Thymus (tissue), 11 donors: Measurements from ENCODE around the gene FDX2. TPM values are rescaled to one million over a fixed set of nuclear protein-coding genes. Genes with fewer than 3 reads are reported as not detected.

Source experiments
- DNase-seq, 9 donors: peaks; one replicate each; pipeline ENCODE4 v3.0.0-alpha.2; 2013; ENCODE audit warnings: low spot score in 9 of 9, low read depth in 6 of 9, missing footprints in 1 of 9
- H3K27ac ChIP-seq, 2 donors: one replicate each; pipeline ENCODE4 v1.5.1; 2013; ENCODE audit warnings: control low read depth in 1 of 2, low read depth in 1 of 2, low read length in 1 of 2, mild to moderate bottlenecking in 1 of 2, moderate library complexity in 1 of 2
- H3K27me3 ChIP-seq, 2 donors: one replicate each; pipeline ENCODE4 v1.5.1; 2013; ENCODE audit warnings: low read length in 1 of 2; ENCODE audit not compliant: control insufficient read depth in 2 of 2, insufficient read depth in 1 of 2
- H3K36me3 ChIP-seq, 2 donors: one replicate each; pipeline ENCODE4 v1.5.1; 2013; ENCODE audit warnings: low read length in 1 of 2, mild to moderate bottlenecking in 1 of 2, moderate library complexity in 1 of 2; ENCODE audit not compliant: control insufficient read depth in 2 of 2, insufficient read depth in 2 of 2
- H3K4me1 ChIP-seq, 2 donors: one replicate each; pipeline ENCODE4 v1.5.1; 2013; ENCODE audit warnings: low read length in 2 of 2; ENCODE audit not compliant: control insufficient read depth in 2 of 2, insufficient read depth in 2 of 2
- H3K4me3 ChIP-seq, 2 donors: one replicate each; pipeline ENCODE4 v1.5.1; 2013; ENCODE audit warnings: low read length in 2 of 2, control low read depth in 1 of 2, mild to moderate bottlenecking in 1 of 2
- H3K9me3 ChIP-seq, 2 donors: one replicate each; pipeline ENCODE4 v1.5.1; 2013; ENCODE audit warnings: low read length in 1 of 2, mild to moderate bottlenecking in 1 of 2; ENCODE audit not compliant: control insufficient read depth in 2 of 2, insufficient read depth in 1 of 2
- WGBS: extraction: QIAGEN DNeasy Blood & Tissue Kit; methylation state at CpG from one replicate; pipeline ENCODE4 v1.1.7; 2013; 5-methylcytosine and 5-hydroxymethylcytosine counted together
- polyA plus RNA-seq: library from polyadenylated mRNA; stranded (reverse); fragments of 200-250 nt; gene quantifications from one replicate; pipeline ENCODE4 v1.2.3, GENCODE V29; 2013
- total RNA-seq: library from RNA; stranded (reverse); fragments of 120-200 nt; gene quantifications from one replicate; pipeline ENCODE4 v1.2.4, GENCODE V29; 2013
- donor health status: healthy.

The FDX2 gene
- total and polyA plus RNA-seq, 2 donors = 11.9 to 18.2 TPM

DNA sequence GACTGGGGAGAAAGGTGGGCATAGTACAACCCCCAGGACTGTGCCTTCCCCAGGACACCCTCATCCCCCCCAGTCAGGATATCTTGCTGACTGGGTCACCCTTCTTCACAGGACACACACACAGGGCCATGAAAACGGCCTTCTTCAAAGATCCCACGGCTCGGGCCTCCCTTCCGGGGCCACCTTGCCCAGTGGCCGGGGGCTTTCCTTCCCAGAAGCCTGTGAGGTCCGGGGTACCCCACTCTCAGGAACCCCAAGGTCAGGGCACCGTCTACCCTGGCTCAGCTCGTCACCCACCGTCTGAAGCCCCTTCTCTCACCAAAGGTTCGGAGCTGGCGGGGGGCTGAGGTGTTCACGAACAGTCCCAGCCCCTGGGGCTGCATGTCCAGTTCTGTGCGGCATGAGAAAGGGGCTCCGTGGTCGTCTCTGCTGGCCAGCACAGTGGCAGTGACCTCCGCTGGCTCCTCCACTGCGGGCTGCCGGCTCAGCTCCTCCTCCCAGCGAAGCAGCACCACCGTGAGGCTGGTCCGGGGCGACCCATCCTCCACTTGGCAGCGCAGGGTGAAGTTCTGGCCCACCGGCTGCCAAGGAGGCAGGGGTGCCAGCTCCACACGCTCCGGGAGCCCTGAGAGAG, 19.7 kb upstream of the FDX2 start:
- DNase-seq = no peak
- H3K4me3 ChIP-seq = no peak overlapping the region

DNA sequence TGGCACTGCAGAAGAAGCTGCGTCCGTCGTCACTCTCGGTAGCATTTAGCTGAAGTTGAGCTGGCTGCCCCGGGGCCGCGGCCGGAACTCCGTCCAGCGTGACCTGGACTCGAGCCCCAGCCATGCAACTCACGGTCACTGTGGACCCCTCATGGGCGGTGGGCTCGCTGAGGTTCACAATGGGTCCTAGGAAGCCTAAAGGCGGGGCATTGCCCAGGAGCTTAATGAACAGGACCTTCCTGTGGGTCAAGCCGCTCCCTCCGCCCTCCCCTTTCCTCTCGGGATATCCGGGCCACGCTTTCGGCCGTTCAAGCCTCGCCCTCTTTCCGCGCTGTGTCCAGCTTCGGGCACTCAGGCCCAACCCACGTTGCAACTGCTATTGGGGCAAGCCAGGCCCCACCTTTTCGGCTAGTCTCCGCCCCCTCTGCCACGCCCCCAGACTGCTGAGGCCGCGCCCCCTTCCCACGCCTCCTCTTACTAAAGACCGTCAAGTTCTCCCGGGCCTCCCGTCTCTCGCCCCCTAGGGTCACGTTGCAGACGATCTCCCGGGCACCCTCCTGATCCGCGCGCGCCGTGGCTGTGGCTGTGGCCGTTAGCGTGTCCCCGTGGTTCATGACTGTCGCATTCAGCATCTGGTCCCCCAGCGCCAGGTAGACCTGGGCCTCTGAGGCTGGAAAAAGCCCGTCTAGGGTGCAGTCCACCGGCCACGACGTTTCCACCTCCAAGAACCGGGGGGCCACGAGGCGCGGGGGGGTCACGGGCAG, 19.0 kb upstream of the FDX2 start:
- 93% methylated on average over 59 of the region's 59 CpGs for WGBS
- peaks cover 28 to 43% of the 10 kb centered on the region in 2 donors for H3K4me1 ChIP-seq
- peaks cover 0 to 4% of the 10 kb centered on the region in 2 donors for H3K9me3 ChIP-seq
- peak in 2 of 9 donors; percentile 18 to 44 for DNase-seq
- no peak overlapping the region for H3K27ac ChIP-seq
- H3K36me3 ChIP-seq = peaks cover 27 to 37% of the 10 kb centered on the region in 2 donors
- H3K4me3 ChIP-seq = peak overlapping the region in 1 of 2 donors; percentile 13
- no peaks in the 10 kb centered on the region for H3K27me3 ChIP-seq

More for the DNA sequence above, 19.7 kb upstream of the FDX2 start:
- H3K36me3 ChIP-seq = peaks cover 20 to 30% of the 10 kb centered on the region in 2 donors
- WGBS = 96% methylated on average over 26 of the region's 26 CpGs
- no peak overlapping the region for H3K27ac ChIP-seq
- peaks cover 31 to 47% of the 10 kb centered on the region in 2 donors for H3K4me1 ChIP-seq
- no peaks in the 10 kb centered on the region for H3K27me3 ChIP-seq
- peaks cover 0 to 4% of the 10 kb centered on the region in 2 donors for H3K9me3 ChIP-seq

DNA sequence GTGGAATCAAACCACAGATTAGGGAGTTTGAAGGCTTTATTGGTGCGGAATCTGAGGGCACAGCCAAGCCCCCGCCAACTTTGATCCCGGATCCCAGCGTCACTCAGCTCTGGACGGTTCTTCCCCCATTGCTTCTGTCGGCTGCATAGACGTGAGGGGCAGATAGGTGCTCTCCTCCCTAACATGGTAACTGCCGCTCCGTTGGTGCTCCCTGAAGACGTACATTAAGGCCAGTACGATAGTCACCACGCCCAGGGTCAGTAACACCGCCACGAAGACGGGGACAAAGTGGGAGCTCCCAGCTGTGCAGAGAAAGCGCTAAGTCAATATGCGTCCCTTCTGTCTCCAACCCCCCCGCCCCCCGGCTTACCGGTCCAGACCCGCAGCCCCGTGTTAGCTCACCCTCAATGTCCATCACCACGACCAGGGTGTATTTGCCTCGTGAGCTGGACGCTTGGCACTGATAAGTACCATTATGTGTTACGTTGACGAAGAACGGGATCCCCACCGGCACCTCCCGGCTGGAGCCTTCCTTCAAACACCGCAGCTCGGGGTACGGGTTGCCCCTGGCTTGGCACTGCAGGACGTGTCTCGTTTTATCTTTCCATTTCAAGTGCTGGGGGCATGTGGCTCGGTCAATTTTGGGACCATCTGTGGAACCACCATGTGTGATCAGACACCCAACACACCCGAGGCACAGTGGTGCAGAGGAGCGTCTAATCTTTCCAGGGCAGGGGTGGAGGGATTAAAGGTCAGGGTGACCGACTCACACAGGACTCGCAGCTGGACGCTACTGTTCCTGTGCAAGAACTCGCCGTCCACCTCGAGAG, 18.2 kb upstream of the FDX2 start:
- H3K4me1 ChIP-seq = peaks cover 22 to 35% of the 10 kb centered on the region in 2 donors
- peak overlapping the region; percentile 81 to 93 for H3K27ac ChIP-seq
- WGBS = 69% methylated on average over 44 of the region's 44 CpGs
- peak overlapping the region; percentile 72 to 82 for H3K4me3 ChIP-seq
- H3K36me3 ChIP-seq = peaks cover 35 to 45% of the 10 kb centered on the region in 2 donors
- no peak for DNase-seq
- H3K9me3 ChIP-seq = peaks cover 0 to 4% of the 10 kb centered on the region in 2 donors
- no peaks in the 10 kb centered on the region for H3K27me3 ChIP-seq

DNA sequence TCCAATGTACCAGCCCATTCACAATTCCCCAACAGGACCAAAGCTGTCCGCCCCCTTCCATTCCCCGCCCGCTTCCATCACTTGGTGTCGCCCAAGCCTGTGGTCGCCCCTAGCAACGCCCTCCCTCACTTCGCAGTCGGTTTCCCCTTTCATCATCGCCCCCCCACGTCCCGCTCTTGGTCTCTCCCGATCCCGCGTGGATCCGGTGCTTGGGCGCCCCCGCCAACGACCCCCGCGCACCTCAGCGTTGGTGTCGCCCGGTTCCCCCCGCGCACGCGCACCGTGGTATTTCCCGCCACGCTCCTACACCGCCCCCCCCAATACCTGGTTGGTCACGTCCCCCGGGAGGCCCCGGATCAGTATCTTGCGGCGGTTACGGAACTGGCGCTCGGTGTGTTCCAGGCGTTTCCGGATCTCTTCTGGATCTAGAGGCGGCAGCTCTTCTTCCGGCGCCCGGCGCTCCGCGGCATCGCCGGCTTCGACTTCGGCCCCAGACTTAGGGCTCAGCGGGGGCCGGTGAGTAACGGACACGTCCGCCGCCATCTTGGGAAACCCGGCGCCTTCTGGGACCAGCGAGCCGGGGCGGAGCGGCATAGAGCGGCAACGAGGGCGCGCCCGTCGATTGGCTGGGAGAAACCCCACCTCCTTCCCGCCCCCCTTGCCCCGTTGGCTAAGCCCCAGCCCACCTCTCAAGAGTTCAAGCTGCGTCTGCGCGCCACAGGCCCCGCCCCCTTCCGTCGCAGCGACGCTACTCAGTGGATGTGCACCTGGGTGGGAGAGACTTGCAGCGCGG, 17.3 kb upstream of the FDX2 start, which contains the start of gene RAVER1:
Gene RAVER1, minus strand, starts transcription at position 565 of the 793 bp plus-strand sequence. Its CDS starts 22 bp downstream, at position 543.
- H3K36me3 ChIP-seq = peaks cover 43 to 54% of the 10 kb centered on the region in 2 donors
- peaks cover 0 to 4% of the 10 kb centered on the region in 2 donors for H3K9me3 ChIP-seq
- H3K4me1 ChIP-seq = peaks cover 17 to 29% of the 10 kb centered on the region in 2 donors
- peak within 1 kb of the TSS; percentile 72 to 82 for H3K4me3 ChIP-seq
- peak within 1 kb of the TSS; percentile 94 to 95 for H3K27ac ChIP-seq
- peak; percentile 92 to 99 (median 97) for DNase-seq
- WGBS = under 1% methylated on average over 82 of the region's 82 CpGs
- no peaks in the 10 kb centered on the region for H3K27me3 ChIP-seq

DNA sequence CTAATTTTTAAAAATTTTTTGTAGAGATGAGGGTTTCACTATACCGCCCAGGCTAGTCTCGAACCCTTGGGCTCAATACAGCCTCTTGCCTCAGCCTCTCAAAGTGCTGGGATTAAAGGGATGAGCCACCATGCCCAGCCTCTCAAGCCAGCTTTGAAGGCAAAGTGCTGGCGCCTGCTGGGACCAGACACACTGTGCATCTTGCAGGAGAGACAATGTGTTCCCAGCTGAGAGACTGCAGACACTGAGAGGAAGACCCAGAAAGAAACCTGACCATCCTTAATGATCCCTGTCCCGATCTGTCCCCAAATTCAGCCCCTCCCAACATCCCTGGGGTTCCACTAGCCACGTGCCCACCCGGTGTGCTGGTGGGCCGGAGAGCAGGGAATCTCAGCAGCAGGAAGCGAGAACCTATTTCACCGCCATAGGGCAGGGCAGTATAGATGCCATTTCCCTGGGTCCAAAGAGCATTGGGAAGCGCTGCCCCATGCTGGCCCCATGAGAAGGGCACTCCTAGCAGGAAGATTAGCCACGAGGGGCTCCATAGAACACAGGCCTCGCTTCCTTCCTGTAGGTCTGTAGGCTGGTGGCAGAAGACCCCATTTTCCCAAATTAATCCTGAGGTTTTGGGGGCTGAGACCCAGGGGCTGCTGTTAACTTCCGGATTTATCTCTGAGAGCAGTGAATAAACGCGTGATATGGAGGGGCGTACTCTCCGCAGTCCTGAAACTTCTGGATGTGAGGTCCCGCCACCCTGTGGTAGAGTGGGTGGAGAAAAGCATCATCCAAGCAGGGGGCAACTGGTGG, 16.5 kb upstream of the FDX2 start:
- H3K36me3 ChIP-seq = peaks cover 51 to 62% of the 10 kb centered on the region in 2 donors
- peaks cover 17 to 29% of the 10 kb centered on the region in 2 donors for H3K4me1 ChIP-seq
- WGBS = 50% methylated on average over 18 of the region's 18 CpGs
- H3K27ac ChIP-seq = peak overlapping the region; percentile 94 to 95
- H3K9me3 ChIP-seq = peaks cover 0 to 4% of the 10 kb centered on the region in 2 donors
- DNase-seq = no peak
- H3K4me3 ChIP-seq = peak overlapping the region; percentile 72 to 82
- H3K27me3 ChIP-seq = no peaks in the 10 kb centered on the region

DNA sequence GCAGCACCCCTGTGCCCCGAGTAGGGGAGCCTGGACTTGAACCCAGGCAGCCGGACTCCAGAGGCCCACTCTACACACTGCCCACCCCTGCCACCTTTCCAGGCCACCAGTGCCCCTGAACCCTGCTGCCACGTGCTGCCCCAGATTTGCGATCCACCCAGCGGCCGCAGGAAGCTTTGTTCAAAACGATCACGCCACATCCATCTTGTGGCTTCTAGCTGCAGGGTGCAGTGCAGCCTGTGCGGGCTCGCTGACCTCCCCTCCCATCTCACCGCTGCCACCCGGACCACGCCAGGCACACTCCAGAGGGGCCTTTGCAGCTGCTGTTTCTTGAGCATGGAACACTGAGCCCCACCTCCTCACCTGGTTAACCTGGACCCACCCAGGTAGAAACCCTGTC, 13.7 kb upstream of the FDX2 start:
- H3K4me3 ChIP-seq = no peak overlapping the region
- peaks cover 17 to 20% of the 10 kb centered on the region in 2 donors for H3K4me1 ChIP-seq
- peaks cover 63 to 77% of the 10 kb centered on the region in 2 donors for H3K36me3 ChIP-seq
- WGBS = 98% methylated on average over 13 of the region's 13 CpGs
- no peak overlapping the region for H3K27ac ChIP-seq
- no peaks in the 10 kb centered on the region for H3K9me3 ChIP-seq
- H3K27me3 ChIP-seq = no peaks in the 10 kb centered on the region
- no peak for DNase-seq

DNA sequence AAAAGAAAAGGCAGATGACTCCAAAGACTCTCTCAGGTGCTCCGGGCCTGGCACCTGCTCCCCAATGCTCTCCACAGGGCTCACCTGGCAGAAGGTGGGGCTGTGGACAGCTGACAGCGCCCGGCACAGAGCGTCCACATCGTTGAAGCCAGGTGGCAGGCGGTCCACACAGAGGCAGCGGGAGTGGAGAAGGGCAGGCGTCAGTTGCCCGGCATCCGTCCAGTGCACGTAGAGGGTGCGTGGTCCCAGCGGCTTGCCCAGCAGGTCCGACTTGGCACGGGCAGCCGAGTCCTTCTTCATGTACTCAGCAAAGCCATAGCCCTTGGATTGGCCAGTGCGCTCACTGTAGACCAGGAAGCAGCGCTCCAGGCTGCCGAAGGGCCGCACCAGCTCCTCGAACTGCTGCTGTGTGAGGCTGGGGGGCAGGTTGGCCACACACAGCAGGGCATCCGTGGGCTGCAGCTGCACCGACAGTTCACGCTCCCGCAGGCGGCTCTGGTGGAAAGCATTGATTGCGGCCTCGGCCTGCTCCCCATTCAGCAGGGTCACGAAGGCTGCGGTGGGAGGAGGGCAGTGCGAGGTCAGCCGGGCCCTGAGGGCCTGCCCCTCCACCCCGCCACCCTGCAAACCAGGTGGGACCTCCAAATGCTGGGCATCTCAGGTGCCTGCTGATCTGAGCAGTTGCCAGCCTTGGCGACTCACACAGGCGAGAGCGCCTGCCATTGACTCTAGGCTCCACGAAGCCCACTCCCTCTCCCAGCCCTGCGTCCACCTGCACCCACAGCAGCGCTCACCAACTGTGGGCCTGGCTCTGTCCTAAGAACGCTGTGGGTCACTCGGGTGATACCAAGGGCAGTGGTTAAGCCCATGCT, 13.0 kb upstream of the FDX2 start:
- Histone ChIP-seq H3K27me3 (no peaks in the 10 kb centered on the region), H3K27ac (no peak overlapping the region), H3K4me3 (no peak overlapping the region), H3K9me3 (no peaks in the 10 kb centered on the region), H3K36me3 (peaks cover 67 to 81% of the 10 kb centered on the region in 2 donors), H3K4me1 (peaks cover 12 to 13% of the 10 kb centered on the region in 2 donors)
- DNase-seq = no peak
- 98% methylated on average over 41 of the region's 41 CpGs for WGBS
